Stimulated activated CD8-positive, alpha-beta memory T cell treated with anti-CD3 and anti-CD28 coated beads, Interleukin-7, amount 100 ng/mL, for 48 hours (primary cell): ENCODE data around the gene XPO6.

Source experiments
- DNase-seq, 2 donors: peaks; one replicate each; pipeline ENCODE4 v3.0.0-alpha.2; 2020; ENCODE audit warnings: low read depth in 1 of 2; ENCODE audit errors: extremely low read depth in 1 of 2

Gene XPO6

GRCh38 chr16:28069971-28070794 is 141.6 kb downstream of the XPO6 start:
- DNase-seq = no peak

GRCh38 chr16:28068976-28069375 is 142.8 kb downstream of the XPO6 start:
- DNase-seq = no peak

DNA sequence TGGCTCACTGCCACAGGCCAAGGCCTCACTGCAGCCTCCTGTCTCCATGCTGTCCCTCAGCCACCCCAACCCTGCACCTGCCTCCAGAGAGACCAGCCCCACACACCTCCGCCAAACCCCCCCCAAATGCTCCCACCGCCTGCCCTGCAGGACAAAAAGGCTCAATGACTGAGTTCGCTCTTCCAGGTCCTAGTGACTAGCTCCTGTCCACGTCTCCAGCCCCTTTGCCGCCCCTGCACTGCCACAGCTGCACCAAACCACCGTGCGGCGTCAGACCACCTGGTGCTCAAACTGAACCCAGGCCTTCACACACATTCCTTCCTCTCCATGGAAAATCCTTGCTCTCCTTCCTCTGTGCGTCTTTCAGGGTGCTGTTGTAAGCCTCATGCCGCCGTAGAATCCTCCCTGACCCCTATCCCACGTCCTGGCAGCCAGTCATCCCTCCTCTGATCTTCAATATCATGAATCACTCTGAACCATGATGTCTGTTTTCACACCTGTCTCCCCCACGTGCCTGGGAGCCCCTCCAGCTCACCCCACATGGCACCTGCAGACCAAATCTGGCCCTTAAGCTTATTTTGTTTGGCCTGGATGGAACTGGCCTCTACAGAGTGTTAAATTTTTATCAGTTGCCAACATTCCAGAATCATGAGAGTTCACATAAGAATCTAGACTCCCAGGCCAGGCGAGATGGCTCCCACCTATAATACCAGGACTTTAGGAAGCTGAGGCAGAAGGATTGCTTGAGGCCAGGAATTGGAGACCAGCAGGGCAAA is 144.0 kb downstream of the XPO6 start:
- DNase-seq = no peak

- DNase-seq = no peak
These were observed 147.0 kb downstream of the XPO6 start for GRCh38 chr16:28064706-28065249.

- no peak for DNase-seq
These were observed 147.6 kb downstream of the XPO6 start for GRCh38 chr16:28064150-28064549.

DNA sequence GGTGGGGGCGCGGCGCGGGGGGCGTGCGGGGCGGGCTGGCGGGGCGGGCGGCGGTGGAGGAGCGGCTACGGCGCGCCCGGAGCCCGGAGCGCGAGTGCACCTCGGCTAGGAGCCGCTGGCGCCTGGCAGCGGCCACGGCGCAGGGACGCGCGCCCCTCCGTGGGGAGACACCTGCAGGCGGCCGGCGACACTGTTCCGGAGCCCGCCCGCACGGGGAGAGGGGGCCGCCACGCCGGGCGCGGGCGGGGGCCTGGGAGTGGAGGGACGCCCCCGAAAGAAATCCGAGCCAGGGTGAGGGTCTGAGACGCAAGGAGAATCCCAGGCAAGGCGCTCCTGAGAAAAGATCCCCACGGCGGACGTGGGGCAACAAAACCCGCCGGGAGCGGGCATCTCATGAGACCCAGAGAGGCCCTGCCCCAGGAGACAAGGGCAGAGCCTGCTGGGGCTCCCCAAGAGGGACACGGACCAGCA is 148.1 kb downstream of the XPO6 start, which contains the start of gene GSG1L:
Gene GSG1L, minus strand, starts transcription at position 124 of the 471 bp plus-strand sequence. CDS start 290 bp downstream, outside the sequence.
- DNase-seq = no peak

- no peak for DNase-seq
These were observed 148.8 kb downstream of the XPO6 start for GRCh38 chr16:28062847-28063521.

DNA sequence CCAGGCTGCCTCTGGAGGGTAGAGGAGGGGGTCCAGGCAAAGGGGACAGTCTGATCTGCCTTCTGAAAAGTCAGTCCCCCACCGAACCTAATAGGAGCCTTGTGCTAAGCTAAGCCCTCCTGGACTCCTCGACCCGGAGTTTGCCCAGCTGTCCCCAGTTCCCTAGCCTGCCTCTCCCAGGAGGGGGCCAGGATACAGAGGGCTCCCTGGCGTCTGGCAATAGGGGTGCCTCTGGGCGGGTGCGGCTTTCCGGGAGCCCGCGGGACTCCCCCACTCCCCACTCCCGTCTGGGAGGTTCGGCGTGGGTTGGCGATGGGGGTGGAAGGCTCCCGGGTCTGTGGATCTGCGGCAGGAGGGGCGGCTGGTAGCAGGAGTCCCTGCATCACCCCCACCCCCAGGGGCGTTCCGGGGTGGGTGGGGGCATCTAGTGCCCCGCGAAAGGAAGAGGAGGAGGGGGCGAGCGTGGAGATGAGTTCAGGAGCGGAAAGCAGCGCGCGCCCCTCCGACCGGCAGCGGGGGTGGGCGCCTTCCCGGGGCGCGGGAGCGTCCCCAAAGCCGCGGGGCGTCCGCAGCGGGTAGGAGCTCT is 149.4 kb downstream of the XPO6 start:
- DNase-seq = no peak

DNA sequence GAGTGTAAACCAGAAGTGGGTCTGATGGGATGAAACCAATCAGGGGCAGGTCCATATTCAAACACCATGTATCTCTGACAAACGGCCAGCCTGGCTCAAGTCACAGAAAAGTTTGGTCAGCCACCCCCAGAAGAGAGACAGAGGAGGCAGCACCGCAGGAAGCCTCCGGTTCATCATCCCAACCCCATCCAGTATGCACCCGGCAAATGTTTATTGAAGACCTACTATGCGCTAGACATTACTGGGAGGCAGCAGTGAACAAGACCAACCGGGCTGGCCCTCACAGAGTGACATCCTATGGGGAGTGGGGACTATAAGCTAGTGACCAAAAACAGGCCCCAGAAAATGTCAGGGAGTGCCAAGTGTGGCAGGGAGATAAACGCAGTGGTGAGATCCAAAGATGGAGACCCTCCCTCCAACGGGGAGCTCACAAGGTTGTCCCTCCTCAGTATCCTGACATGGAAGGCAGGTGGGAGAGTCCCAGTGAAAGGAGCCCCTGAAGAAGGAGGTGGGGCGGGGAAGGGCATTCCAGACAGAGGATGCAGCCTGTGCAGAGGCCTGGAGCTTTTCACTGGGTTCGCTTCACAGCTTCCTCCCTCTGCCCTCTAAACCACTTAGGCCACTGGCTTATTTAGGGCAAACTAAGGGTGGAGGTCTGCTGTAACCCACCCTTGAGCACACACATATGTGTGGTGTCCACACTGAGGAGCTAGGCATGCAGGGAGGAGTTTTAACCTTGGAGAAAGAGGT is 150.2 kb downstream of the XPO6 start:
- DNase-seq = no peak

GRCh38 chr16:28059841-28060575 is 151.8 kb downstream of the XPO6 start:
- no peak for DNase-seq

GRCh38 chr16:28058839-28059589 is 152.8 kb downstream of the XPO6 start:
- DNase-seq = no peak

DNA sequence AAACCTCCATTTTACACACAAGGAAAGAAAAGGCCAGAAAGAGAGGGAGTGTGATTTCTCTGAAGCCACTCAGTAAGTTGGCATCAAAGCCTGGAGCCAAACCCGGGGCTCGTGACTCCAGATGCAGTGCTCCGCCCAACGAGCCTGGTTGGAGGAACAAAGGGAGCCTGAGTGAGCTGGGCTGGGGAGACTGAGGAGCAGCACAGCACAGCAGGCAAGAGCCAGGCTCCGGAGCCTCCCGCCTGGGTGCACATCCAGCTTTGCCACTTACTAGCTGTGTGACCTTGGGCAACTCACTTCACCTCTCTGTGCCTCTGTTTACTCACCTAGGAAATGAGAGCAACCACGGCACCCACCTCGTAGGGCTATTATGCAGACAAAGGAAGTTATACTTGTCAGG is 153.8 kb downstream of the XPO6 start:
- no peak for DNase-seq

GRCh38 chr16:28053461-28053860 is 158.3 kb downstream of the XPO6 start:
- DNase-seq = no peak

GRCh38 chr16:28052274-28053128 is 159.3 kb downstream of the XPO6 start:
- DNase-seq = no peak

- DNase-seq = no peak
These were observed 160.3 kb downstream of the XPO6 start for GRCh38 chr16:28051486-28051885.
